NCI-H82 (cell line): ENCODE results near the gene KLRF1.
A peak's percentile ranks its signal among the peaks of the same experiment; 100 is the strongest.

Source experiments
- DNase-seq: peaks from one replicate; lab custom pipeline; 2025; lab: John Stamatoyannopoulos, UW

KLRF1 gene

DNA sequence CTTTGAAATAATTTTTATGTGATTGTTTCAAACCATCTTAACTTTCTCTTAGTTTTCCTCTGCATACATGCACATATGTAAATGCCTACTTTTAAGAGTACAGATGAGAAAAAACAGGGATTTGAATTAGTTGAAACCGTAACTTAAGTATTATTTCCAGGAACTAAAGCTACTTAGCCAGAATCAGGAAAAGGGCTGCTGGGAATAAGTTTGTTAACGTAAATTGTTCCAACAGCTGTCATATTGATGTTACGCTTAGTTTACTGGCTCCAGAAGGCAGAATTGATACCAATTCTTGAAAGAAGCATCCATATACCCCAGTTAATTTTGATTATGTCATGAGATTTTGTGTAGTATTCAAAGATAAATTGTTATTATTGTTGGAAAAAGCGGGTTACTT is 17.9 kb upstream of the KLRF1 start:
- no peak for DNase-seq

DNA sequence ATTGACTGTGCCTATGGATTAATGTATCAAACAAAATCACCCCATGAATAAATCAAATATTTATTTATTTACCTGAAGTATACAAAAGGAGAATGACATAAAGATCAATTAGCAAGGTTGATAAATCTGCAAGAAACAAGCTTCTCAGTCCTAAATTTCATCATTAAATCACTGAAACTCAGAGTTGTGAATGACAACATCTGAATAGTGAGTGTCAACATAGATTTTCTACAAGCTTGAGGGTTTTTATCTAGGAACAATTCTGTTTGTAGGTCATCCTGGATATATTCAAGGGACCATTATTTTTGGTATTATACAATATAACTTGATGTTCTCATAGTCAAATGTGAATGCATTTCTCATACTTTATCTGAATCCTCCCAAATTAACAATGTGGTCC is 17.4 kb upstream of the KLRF1 start:
- no peak for DNase-seq

DNA sequence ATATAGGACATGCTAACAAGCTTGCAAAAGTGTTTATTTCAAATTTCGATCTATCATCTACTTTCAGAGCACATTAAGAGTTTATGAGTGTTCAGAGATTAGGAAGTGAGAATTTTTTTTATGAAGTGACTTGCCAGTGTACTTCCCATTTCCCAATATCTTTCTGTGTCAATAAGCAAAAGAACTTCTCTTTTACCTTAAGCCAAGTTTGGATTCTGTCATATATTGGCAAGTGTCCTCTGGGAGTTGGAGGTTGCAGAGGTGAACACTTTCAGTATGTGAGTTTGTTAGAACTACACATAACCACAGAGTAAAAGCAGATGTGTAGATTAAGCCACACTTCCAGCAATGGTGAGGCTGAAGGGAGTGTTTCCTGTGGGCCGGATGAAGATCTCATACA is 16.6 kb upstream of the KLRF1 start:
- DNase-seq: no peak

DNA sequence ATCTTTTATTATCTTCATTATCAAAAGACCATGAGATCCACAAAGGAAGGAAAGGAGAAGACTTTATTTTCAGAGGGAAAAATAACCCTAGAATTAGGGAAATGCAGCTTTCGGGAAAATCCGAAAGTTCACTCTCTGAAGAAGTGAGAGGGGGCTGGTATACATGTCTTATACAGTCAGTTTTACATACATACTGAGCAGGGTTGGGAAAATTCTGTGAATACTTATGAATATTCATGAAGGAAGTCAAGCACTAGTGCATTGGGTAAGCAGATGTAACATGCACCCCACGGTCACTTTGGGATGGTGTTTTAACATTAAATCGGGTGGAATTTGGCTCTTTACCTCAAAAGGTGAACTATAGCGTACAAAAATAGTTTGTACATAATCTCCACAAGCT is 15.7 kb upstream of the KLRF1 start:
- no peak for DNase-seq

DNA sequence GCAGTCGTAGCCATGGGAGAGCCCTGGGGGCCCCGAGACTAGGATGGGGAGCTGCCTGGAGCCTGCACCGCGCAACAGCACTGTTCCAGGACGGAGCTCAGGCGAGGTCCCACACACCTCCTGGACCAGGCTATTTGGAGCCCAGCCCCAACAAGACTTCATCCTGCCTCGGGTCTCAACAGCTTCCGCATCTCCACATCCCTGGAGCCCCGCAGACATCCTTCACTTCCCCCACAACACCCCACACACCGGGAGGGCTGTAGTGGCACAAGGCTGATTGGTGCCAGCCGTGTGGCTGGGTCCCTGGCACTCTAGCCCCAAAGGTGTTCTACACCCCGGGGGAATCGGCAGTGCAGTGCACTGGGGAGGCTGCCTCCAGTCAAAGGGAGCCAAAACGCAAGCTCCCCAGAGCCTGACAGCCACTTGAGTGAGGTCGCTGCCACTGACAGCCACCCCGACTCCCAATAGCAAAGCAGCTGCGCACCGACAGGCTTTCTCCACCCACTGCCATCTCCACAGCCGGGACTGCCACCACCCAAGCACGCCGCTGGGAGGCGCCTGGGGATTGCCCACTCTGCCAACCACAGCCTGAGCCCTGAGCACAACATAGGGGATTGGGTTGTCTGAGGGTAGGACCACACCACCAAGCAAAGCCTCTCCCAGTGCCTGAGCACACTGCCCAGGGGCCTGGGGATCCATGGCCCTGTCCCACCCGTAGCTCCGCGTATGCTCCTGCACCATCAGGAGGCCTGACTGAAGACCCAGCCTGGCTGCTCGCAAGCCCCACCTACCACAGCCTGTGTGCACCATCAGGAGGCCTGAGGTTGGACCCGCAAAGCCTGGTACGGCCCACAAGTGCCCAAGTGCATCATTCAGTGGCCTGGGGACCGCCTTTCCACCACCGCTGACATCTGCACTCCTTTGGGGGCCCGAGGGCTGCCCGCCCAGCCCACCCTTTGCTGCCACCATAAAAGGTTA is 13.2 kb upstream of the KLRF1 start:
- peak; percentile 83 for DNase-seq

DNA sequence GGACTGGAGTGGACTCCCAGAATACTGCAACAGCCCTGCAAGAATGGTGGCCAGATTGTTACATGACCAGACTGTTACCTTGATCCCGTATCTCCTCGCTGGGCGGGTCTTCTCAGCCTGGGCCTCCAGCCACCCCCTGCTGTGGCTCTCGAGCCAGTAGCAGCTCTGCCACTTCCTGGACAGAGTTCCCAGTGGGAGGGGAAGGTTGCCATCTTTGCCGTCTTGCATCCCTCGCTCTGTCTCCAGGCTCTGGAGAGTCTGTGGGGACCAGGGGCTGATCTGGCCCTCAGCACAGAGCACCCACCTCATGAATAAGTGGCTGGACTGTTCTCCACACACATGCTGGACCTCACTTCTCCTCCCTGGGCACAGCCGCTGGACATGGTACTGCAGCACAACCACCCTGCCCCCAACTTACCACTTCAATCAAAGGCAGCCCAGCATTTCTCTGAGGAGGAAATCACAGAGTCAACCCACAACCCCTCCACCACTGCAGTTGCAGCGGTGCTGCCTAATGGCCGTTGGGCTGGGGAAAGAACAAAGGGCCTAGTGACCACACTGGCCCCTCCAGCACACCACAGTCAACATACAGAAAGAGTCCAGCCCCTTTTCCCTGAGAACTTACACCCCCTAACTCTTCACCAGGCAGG is 6.9 kb upstream of the KLRF1 start:
- no peak for DNase-seq

DNA sequence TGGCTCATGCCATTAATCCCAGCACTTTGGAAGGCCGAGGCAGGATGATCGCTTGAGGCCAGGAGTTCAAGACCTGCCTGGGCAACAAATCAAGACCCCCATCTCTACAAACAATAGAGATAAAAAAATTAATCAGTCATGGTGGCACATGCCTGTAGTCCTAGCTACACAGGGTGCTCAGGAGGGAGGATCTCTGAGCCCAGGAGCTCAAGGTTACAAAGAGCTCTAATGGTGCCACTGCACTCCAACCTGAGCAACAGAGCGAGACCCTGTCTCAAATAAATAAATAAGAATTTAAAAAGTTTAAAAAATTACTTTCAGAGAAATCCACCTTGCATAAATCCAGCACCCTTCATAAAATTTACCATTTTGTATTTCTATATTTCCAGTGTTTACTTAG is 2.2 kb downstream of the KLRF1 start:
- DNase-seq: no peak

DNA sequence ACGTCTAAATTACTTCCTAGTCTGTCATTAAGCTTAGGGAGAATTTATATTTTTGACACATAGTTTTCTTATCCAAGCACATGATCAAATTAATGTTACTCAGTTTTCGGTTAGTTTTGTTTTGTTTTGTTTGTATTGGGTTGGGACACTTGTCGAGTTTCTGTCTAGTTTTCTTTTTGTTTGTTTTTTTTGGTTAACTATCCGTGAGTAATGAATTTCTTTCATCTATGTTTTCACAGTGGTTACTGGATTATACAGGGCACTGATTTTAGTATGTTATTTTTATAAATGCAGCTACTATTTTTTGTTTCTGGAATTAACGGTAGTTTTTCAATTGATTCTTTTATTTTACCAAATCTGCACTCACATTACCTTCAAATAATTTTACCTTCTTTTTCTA is 2.7 kb downstream of the KLRF1 start:
- DNase-seq: no peak

DNA sequence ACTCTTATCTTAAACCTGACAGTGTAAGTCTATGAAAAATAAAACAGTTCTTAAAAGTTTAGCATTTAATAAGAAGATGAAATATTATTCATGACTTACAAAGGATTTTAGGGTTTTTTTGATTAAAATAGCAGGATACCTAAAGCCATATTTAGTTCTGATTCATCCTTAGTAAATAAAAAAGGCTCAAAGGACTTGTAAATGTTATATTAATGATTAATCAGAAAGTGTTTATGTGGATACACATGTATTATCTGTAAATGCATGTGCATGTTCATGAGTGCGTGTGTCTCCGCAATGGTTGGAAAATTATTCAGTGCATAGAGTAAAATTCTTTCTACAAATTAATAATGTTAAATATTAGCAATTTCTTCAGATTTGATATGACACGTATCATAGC is 4.4 kb downstream of the KLRF1 start:
- DNase-seq: no peak

DNA sequence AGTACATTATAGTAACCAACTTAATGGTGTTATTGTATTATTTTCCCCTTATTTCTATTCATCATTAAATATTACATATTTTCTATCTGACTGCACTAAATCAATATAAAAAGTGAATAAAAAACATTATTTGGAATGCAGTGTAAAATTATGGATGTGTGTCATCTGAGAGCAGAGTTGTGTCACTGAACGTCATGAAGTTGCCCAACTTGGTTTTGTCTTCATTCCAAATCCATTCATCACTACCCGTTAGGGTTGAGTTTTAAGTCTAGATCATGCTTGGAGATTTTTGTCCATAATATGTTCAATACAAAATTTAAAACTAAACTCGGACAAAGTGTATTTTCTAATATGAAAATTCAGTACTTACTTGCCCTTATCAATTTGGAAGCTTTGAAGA is 16.1 kb downstream of the KLRF1 start:
- DNase-seq: no peak

DNA sequence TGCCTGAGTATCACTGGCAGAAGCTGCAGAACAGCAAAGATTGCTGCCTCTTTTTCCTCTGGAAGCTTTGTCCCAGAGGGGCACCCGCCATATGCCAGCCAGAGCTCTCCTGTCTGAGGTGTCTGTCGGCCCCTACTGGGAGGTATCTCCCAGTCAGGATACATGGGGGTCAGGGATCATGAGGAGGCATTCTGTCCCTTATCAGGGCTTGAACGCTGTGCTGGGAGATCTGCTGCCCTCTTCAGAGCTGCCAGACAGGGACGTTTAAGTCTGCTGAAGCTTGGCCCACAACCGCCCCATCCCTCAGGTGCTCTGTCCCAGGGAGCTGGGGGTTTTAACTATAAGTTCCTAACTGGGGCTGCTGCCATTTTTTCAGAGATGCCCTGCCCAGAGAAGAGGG is 21.6 kb downstream of the KLRF1 start:
- DNase-seq: no peak

DNA sequence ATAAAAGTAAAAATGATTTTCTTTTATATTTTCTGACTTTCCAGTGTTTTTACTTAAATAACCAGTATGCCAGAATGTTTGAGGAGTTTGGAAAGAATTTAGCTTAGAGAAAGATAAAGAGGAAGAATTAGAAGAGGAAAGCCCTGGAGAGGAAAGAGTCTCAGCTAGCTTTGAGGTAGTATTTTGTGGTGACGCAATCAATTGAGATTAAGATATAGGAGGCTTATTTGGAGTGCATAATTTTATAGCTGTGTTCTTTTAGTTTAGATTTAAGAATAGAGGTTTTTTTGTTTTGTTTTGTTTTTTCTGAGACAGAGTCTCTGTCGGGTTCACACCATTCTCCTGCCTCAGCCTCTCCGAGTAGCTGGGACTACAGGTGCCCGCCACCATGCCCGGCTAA is 23.8 kb downstream of the KLRF1 start:
- no peak for DNase-seq

DNA sequence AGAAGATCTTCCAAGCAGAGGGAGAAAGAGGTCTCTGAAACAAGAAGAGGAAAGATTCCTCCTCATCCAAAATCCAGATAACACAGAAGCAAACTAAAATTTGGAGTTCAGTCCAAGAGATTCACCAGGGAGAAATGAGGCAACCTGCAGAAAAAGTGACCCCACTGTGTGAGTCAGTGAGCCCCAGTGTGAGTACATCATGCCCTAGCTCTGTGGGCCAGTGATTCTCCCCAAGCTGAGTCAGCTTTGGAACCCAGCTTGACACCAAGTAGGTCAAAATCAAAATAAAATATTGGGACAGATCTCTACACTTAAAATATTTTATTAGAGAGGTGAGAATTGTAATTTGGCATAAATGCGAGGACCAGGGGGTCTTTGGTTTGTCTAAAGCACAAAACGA is 24.6 kb downstream of the KLRF1 start:
- DNase-seq: no peak

DNA sequence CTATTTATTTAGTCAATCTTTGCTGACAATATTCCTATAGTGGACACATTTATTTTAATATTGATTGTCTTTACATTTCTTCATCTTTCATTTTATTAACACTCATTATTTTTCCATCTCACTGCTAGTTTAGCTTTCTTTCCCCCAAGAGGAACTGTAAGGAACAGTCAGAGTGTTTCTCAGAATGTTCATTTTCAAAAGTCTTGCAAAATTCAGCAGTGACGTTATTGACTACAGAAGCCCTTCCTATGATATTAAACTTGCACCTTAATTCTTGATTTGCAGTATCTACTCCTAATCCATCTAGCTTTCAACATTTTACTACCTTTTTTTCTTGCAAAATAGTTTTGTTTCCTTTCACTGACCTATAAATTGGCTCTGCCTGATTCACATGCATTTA is 28.9 kb downstream of the KLRF1 start:
- DNase-seq: no peak

DNA sequence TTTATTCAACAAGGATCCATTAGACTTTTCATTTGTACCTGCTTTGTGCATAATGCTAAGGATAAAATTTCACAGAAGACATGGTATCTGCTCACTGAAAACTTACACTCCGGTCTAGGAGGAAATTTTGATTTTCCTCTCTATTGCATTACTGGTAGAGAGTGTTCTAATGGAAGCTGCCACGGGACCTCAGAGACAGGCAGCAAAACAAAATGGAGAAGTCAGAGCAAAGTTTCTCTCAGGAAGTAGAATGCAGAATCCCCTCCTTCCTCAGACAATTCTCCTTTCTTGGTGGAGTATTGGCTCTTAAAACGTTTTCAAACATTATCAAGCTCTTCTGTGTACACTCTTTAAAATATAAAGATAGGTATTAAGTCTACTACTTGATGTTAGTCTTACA is 29.6 kb downstream of the KLRF1 start:
- DNase-seq: no peak

DNA sequence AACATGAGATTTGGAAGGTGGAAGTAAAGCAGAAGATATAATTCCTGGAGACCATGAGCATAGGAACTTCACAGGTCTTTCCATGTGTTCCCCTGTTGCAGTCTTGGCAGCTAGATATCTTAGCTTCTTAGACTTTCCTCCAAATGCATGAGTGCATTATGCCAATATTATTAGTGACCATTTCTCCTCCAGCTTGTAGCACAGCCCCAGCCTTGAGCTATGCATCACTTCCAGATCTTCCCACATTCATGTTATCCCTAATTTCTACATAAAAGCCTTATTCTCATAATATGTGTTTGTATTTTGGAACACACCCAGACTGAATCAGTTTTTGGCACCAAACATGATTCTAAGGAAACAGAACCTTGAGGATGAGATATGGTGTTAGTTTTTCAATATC is 30.9 kb downstream of the KLRF1 start:
- DNase-seq: no peak

DNA sequence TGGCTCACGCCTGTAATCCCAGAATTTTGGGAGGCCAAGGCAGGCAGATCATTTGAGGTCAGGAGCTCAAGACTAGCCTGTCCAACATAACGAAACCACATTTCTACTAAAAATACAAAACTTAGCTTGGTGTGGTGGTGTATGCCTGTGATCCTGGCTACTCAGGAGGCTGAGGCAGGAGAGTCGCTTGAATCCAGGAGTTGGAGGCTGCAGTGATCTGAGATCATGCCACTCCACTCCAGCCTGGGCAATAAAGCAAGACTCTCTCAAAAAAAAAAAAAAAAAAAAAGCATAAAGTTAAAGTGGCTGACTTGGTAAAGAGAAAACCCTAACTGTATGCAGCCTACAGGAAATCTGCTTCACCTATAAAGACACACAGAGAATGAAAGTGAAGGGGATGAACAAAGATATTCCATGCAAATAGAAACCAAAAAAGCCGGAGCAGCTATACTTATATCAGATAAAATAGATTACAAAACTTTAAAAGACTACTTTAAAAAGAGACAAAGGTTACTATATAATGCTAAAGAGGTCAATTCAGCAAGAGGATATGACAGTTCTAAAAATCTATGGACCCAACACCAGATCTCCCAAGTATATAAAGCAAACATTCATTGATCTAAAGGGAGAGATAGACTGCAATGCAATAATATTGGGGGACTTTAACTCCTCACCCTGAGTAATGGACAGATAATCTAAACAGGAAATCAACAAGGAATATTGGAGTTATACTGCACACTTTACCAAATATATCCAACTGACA is 37.8 kb downstream of the KLRF1 start:
- DNase-seq: no peak

DNA sequence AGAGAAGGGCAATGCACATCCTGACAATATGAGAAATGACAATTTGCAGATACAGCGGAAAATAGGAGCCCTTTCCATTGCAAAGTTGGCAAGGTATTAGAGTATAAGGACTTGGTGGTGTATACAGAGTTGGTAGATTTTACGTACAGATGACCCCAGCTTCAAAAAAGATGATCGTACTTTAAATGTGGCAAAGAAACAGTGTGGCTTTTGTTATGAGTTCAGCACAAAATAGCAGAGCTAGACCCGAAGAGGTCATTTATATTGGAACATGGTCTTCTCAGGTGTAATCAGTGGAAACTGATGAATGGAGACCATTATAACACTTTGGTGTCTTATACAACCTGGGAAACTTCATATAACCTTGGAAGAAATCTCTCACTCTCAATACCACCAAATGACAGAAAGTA is 39.6 kb downstream of the KLRF1 start:
- DNase-seq: no peak

DNA sequence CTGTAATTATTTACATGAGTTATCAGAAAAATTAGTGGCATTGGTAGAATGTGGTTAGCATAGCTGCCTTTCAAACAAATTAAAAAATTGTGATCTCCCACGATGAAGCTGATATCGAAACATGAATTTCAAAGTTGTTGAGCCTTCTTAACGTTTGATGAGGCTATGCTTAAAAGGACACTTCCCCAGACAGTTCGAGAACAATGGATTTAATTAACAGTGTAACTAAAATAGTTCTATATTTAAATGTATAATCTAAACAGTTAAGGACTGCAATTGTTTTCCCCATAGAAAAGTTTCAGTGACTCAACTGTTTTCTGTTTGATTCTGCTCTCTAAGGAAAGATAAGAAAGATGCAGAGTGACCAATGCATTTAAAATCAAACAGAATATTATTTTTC is 40.2 kb downstream of the KLRF1 start:
- DNase-seq: no peak

DNA sequence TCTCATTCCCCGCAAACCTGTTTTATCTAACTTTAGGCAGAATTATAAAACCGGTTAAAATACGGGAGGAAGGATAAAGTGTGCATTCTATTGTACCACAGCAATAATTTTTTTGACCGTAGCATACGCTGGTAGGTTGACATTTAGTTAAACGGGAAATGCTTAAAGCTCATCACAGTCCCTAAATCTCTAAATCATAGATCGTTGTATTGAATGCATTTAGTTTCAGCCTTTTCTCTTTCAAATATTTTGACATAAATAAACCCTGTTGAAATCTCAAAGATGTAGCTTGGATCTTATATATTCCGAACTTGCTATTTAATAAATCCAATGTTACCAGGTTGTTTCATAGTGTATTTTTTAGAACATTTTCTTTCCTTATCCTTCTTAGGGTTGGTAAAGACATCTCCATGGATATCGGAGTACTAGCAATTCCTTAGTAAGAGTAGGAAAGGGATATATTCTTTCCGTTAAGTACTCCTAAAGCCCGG is 41.1 kb downstream of the KLRF1 start:
- DNase-seq: no peak

DNA sequence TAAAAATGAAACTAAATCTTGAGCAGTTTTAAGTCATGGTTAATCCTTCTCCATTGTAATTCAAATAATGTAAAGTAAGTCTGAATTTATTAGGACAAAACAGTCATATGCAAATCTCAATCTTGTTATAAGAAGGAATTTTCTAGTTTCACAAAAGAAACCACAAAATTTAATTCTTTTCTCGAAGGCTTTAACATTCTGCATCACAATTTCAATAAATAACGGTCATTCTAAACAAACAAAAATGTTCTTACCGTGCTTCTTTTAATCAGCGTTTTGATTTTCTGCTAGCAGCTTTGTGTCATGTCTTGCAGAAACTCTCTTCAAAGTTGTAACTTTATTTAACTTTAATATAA is 41.6 kb downstream of the KLRF1 start:
- DNase-seq: no peak

DNA sequence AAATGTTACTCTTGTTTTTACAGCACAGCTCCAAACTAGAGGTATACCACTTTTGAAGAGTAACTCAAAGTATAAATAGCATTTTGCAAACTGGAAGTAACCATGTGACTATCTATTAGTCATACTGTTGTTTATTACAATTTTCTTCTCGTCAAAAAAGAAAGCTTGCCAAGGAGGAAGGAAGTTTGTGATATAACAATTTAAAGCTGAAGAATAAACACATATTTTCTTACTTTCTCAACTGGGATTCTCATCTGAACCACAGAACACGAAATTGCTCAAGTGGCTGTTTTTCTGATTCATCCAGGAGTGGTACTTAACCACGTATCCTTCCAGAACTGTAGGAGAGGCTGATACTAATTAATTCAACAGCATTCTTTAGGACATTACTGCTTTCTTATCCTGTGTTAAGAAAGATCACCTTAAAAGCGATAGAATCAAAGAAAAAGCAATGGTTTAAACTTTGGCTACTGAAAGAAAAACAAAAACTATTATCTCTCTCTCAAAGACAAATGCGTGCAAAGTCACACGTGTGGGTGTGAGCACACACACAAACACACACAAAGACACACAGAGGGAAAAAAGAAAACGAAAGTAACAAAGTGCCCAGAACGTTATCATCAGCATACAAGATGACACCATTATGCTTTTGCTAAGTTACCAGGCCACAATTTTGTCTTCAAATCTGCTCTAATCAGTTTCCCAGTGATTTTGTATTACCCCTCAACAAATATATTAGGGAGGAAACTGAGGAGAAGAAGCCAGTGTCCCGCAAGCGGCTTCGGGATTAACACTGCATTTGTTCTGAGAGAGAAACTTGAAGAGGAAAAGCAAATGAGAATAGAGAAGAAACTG is 42.3 kb downstream of the KLRF1 start, which contains the start of gene CLEC2B:
Gene CLEC2B (minus strand): TSS at position 48 of the 855 bp plus-strand sequence.
- DNase-seq: no peak
